Astrocyte (in vitro differentiated cells and primary cell): ENCODE data around the gene C1QB. TPM values are rescaled to one million over a fixed set of nuclear protein-coding genes. Genes with fewer than 3 reads are reported as not detected.

Experiments
- DNase-seq: peaks from one replicate; pipeline ENCODE4 v3.0.0-alpha.2; 2010; ENCODE audit warnings: low read depth
- FAIRE-seq: peaks from 2 replicates; lab custom pipeline; 2011; peaks lifted over from hg19 to GRCh38; lab: Jason Lieb, UNC
- H2AFZ ChIP-seq: 2 replicates; pipeline ENCODE4 v1.6.0; 2012; ENCODE audit warnings: low read depth, low read length, inconsistent platforms
- H3K27ac ChIP-seq: 2 replicates; pipeline ENCODE4 v1.5.1; 2011; ENCODE audit warnings: low read depth, low read length, inconsistent platforms
- H3K27me3 ChIP-seq: 2 replicates; pipeline ENCODE4 v1.6.0; 2011; ENCODE audit warnings: low read length, inconsistent platforms; ENCODE audit not compliant: insufficient read depth
- H3K36me3 ChIP-seq: 2 replicates; pipeline ENCODE4 v1.5.1; 2011; ENCODE audit warnings: low read length, inconsistent platforms; ENCODE audit not compliant: insufficient read depth
- H3K4me1 ChIP-seq: 2 replicates; pipeline ENCODE4 v1.5.1; 2011; ENCODE audit warnings: low read length, inconsistent platforms; ENCODE audit not compliant: insufficient read depth
- H3K4me2 ChIP-seq: 2 replicates; pipeline ENCODE4 v1.6.0; 2012; ENCODE audit warnings: low read length, inconsistent platforms
- H3K4me3 ChIP-seq: 2 replicates; pipeline ENCODE4 v1.5.1; 2011; ENCODE audit warnings: low read depth, mild to moderate bottlenecking, low read length, inconsistent platforms; ENCODE audit not compliant: insufficient read depth
- H3K79me2 ChIP-seq: 2 replicates; pipeline ENCODE4 v1.6.0; 2012; ENCODE audit warnings: mild to moderate bottlenecking, low read length, inconsistent platforms; ENCODE audit not compliant: insufficient read depth
- H3K9ac ChIP-seq: 2 replicates; pipeline ENCODE4 v1.6.0; 2012; ENCODE audit warnings: mild to moderate bottlenecking, low read length, inconsistent platforms
- H3K9me3 ChIP-seq: 2 replicates; pipeline ENCODE4 v1.5.1; 2012; ENCODE audit warnings: low read depth, mild to moderate bottlenecking, low read length, inconsistent platforms; ENCODE audit not compliant: insufficient read depth
- H4K20me1 ChIP-seq: 2 replicates; pipeline ENCODE4 v1.6.0; 2012; ENCODE audit warnings: low read length, inconsistent platforms; ENCODE audit not compliant: insufficient read depth
- H3K27ac Mint-ChIP-seq: one replicate; pipeline ENCODE4 v1.8.0; 2021; ENCODE audit warnings: mild to moderate bottlenecking, mixed read lengths; ENCODE audit not compliant: unreplicated experiment
- H3K27me3 Mint-ChIP-seq: one replicate; pipeline ENCODE4 v1.8.0; 2021; ENCODE audit warnings: low read depth, mixed read lengths; ENCODE audit not compliant: unreplicated experiment
- H3K36me3 Mint-ChIP-seq: one replicate; pipeline ENCODE4 v1.8.0; 2021; ENCODE audit warnings: low read depth, mixed read lengths; ENCODE audit not compliant: unreplicated experiment
- H3K4me1 Mint-ChIP-seq: one replicate; pipeline ENCODE4 v1.8.0; 2021; ENCODE audit warnings: low read depth, mixed read lengths; ENCODE audit not compliant: unreplicated experiment
- H3K4me3 Mint-ChIP-seq: one replicate; pipeline ENCODE4 v1.8.0; 2021; ENCODE audit warnings: mild to moderate bottlenecking, moderate library complexity, mixed read lengths; ENCODE audit not compliant: unreplicated experiment
- H3K9me3 Mint-ChIP-seq: one replicate; pipeline ENCODE4 v1.8.0; 2021; ENCODE audit warnings: mild to moderate bottlenecking, mixed read lengths; ENCODE audit not compliant: unreplicated experiment
- EZH2 ChIP-seq: IDR thresholded peaks from 2 replicates; pipeline ENCODE4 v1.6.1; 2012; ENCODE audit warnings: mild to moderate bottlenecking, low read length, inconsistent platforms; ENCODE audit not compliant: insufficient read depth
- total RNA-seq: library from RNA; stranded (reverse); gene quantifications from 2 replicates; pipeline ENCODE4 v1.2.1, GENCODE V29; 2021
- TF ChIP-seq, protein P1 (sequence below): IDR thresholded peaks from 2 replicates; pipeline ENCODE4 v1.5.1; 2011; ENCODE audit warnings: low read depth, mild to moderate bottlenecking, inconsistent platforms, low read length, moderate library complexity; ENCODE audit not compliant: insufficient read depth

Gene C1QB
- total RNA-seq, 1 donor from 2014 or later: not detected

- no peak for FAIRE-seq
These were observed 9.3 kb downstream of the C1QB start for GRCh38 chr1:22662318-22662717.

DNA sequence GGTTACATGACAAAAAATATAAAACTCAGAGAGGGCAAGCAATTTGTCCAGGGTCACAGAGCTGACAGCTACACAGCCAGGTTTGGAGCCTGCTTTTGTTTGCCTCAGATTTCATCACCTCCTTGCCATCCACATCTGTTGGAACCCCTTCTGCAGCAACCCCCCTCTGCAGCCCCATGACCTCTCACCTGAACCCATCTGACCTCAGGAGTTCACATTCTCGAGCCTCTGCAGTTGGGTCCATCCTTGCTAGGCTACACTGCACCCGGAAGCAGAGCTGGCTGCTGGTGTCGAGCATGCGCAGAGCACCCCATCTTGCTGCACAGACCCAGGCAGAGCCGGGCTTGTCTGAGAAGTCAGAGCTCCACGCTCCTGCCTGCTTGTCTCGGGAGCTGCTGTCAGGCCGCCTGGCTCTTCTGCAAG is 10.0 kb downstream of the C1QB start:
- H4K20me1 ChIP-seq: no peaks in the 10 kb centered on the region
- no peaks in the 10 kb centered on the region for H3K9me3 Mint-ChIP-seq
- no peaks in the 10 kb centered on the region for H3K36me3 ChIP-seq
- no peak overlapping the region for H3K27ac Mint-ChIP-seq
- H3K36me3 Mint-ChIP-seq: no peaks in the 10 kb centered on the region
- H3K79me2 ChIP-seq: no peaks in the 10 kb centered on the region
- no peaks in the 10 kb centered on the region for H3K9me3 ChIP-seq
- FAIRE-seq: no peak
- H3K4me1 ChIP-seq: no peaks in the 10 kb centered on the region
- DNase-seq: no peak
- H3K27me3 Mint-ChIP-seq: peaks cover 63% of the 10 kb centered on the region
- no peak overlapping the region for H3K4me2 ChIP-seq
- H3K9ac ChIP-seq: no peak overlapping the region
- no peak overlapping the region for H3K27ac ChIP-seq
- H2AFZ ChIP-seq: no peak overlapping the region
- no peaks in the 10 kb centered on the region for H3K4me1 Mint-ChIP-seq
- no peak overlapping the region for H3K4me3 Mint-ChIP-seq
- H3K4me3 ChIP-seq: no peak overlapping the region
- peaks cover 33% of the 10 kb centered on the region for H3K27me3 ChIP-seq
- TF ChIP-seq, protein P1, sequence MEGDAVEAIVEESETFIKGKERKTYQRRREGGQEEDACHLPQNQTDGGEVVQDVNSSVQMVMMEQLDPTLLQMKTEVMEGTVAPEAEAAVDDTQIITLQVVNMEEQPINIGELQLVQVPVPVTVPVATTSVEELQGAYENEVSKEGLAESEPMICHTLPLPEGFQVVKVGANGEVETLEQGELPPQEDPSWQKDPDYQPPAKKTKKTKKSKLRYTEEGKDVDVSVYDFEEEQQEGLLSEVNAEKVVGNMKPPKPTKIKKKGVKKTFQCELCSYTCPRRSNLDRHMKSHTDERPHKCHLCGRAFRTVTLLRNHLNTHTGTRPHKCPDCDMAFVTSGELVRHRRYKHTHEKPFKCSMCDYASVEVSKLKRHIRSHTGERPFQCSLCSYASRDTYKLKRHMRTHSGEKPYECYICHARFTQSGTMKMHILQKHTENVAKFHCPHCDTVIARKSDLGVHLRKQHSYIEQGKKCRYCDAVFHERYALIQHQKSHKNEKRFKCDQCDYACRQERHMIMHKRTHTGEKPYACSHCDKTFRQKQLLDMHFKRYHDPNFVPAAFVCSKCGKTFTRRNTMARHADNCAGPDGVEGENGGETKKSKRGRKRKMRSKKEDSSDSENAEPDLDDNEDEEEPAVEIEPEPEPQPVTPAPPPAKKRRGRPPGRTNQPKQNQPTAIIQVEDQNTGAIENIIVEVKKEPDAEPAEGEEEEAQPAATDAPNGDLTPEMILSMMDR: no peak
- no peak for TF ChIP-seq EZH2

More at GRCh38 chr1:22662318-22662717, 9.3 kb downstream of the C1QB start:
- no peak for DNase-seq
- H3K4me3 Mint-ChIP-seq: no peak overlapping the region
- TF ChIP-seq, protein P1: no peak
- TF ChIP-seq EZH2: no peak
- H3K79me2 ChIP-seq: no peaks in the 10 kb centered on the region
- no peaks in the 10 kb centered on the region for H3K4me1 Mint-ChIP-seq
- H3K27me3 Mint-ChIP-seq: peaks cover 64% of the 10 kb centered on the region
- H3K4me3 ChIP-seq: no peak overlapping the region
- H3K9ac ChIP-seq: no peak overlapping the region
- no peaks in the 10 kb centered on the region for H3K36me3 ChIP-seq
- no peak overlapping the region for H3K4me2 ChIP-seq
- no peaks in the 10 kb centered on the region for H4K20me1 ChIP-seq
- no peaks in the 10 kb centered on the region for H3K36me3 Mint-ChIP-seq
- H3K9me3 ChIP-seq: no peaks in the 10 kb centered on the region
- no peak overlapping the region for H2AFZ ChIP-seq
- H3K4me1 ChIP-seq: no peaks in the 10 kb centered on the region
- peak overlapping the region; percentile 74 for H3K27ac Mint-ChIP-seq
- no peaks in the 10 kb centered on the region for H3K9me3 Mint-ChIP-seq
- no peak overlapping the region for H3K27ac ChIP-seq
- peaks cover 36% of the 10 kb centered on the region for H3K27me3 ChIP-seq

DNA sequence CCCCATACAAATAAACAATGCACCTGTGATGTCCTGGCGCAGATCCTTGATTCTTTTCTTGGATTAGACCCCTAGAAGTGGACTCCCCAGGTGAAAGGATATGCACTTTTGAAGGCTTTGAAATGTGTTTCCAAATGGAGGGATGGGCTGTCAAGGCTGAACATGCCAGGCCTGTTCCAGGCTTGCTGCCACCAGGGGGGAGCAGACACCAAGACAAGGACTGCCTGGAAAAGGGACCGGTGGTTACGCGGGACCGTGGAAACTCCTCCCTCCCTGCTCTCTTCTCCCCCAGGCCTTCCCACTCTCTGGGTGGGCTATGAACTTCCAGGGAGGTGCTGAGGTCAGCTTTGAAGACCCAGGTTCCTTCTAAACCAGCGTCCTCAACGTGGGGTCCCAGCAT is 12.7 kb downstream of the C1QB start:
- no peaks in the 10 kb centered on the region for H4K20me1 ChIP-seq
- peaks cover 72% of the 10 kb centered on the region for H3K27me3 Mint-ChIP-seq
- FAIRE-seq (no peak), DNase-seq (peak; percentile 16)
- H2AFZ ChIP-seq: peak overlapping the region; percentile 60
- no peaks in the 10 kb centered on the region for H3K4me1 Mint-ChIP-seq
- no peaks in the 10 kb centered on the region for H3K4me1 ChIP-seq
- H3K9ac ChIP-seq: no peak overlapping the region
- no peak overlapping the region for H3K4me3 Mint-ChIP-seq
- H3K36me3 Mint-ChIP-seq: no peaks in the 10 kb centered on the region
- H3K79me2 ChIP-seq: no peaks in the 10 kb centered on the region
- H3K9me3 ChIP-seq: no peaks in the 10 kb centered on the region
- no peaks in the 10 kb centered on the region for H3K36me3 ChIP-seq
- H3K27ac ChIP-seq: no peak overlapping the region
- TF ChIP-seq, protein P1: peak; percentile 81
- no peak for TF ChIP-seq EZH2
- H3K27me3 ChIP-seq: peaks cover 32% of the 10 kb centered on the region
- H3K4me2 ChIP-seq: no peak overlapping the region
- H3K27ac Mint-ChIP-seq: no peak overlapping the region
- H3K4me3 ChIP-seq: no peak overlapping the region
- H3K9me3 Mint-ChIP-seq: no peaks in the 10 kb centered on the region
